Measurements from ENCODE around the gene ZNF576. TPM values are rescaled to one million over a fixed set of nuclear protein-coding genes. Genes with fewer than 3 reads are reported as not detected.
A peak's percentile ranks its signal among the peaks of the same experiment; 100 is the strongest.
"Not testable (repeated sequence)": the region's sequence is repeated elsewhere in the genome, so short reads cannot be mapped to it uniquely, and the experiment has no call there.

The ZNF576 gene, protein sequence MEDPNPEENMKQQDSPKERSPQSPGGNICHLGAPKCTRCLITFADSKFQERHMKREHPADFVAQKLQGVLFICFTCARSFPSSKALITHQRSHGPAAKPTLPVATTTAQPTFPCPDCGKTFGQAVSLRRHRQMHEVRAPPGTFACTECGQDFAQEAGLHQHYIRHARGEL
- 8.8 and 12.6 TPM in 2 replicates for total RNA-seq (2014; rRNA removed; shearing (Covaris generic))

- Histone ChIP-seq H3K36me3 (peaks cover 66% of the 10 kb centered on the region), H3K27ac (peak within 1 kb of the TSS; percentile 97), H3K4me1 (replicated peaks) (peaks cover 24% of the 10 kb centered on the region), H3K4me3 (peak within 1 kb of the TSS; percentile 48), H3K27me3 (replicated peaks) (no peaks in the 10 kb centered on the region), H3K9me3 (replicated peaks) (no peaks in the 10 kb centered on the region)
- peak; percentile 100 for DNase-seq (ENCODE audit: low read depth in 1 of 2, low spot score in 2 of 2)
These were observed at the start of gene ZNF576, which contains the start of gene IRGQ for GRCh38 chr19:43595999-43596841. ZNF576 (plus strand) TSS chr19:43596595; CDS start chr19:43597109, 514 bp downstream. IRGQ (minus strand) TSS chr19:43596134; CDS start chr19:43595338, 796 bp downstream.

DNA sequence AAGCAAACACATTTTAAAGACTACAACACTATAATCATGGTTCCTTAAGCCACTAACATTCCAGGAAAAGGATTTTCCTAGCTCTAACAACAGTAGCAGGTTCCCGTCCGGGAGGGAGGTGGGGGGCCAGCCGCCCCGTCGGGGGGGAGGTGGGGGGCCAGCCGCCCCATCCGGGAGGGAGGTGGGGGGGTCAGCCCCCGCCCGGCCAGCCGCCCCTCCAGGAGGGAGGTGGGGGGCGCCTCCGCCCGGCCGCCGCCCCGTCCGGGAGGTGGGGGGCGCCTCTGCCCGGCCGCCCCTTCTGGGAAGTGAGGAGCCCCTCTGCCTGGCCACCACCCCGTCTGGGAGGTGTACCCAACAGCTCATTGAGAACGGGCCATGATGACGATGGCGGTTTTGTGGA, 48.5 kb upstream of the ZNF576 start:
- peaks cover 54% of the 10 kb centered on the region for H3K36me3 ChIP-seq
- H3K4me3 ChIP-seq; H3K27ac ChIP-seq; H3K4me1 ChIP-seq (replicated peaks); H3K27me3 ChIP-seq (replicated peaks); H3K9me3 ChIP-seq (replicated peaks); DNase-seq (ENCODE audit: low read depth in 1 of 2, low spot score in 2 of 2): not testable (repeated sequence)

DNA sequence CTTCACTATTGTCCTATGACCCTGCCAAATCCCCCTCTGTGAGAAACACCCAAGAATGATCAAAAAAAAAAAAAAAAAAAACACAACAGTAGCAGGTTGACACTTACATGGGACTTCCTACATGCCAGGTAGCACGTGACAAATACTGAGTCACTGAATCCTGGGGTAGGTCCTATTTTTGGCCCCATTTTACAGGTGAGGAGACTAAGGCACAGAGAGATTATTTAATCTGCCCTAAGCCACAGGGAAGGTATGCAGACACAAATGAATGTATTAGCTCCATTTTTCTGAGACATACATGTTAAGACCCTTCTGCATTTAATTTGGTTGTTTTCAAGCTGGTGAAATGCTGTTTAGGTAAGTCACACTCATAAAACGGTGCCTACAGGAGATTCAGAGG, 47.7 kb upstream of the ZNF576 start:
- Histone ChIP-seq H3K27ac (no peak overlapping the region), H3K36me3 (peaks cover 54% of the 10 kb centered on the region), H3K27me3 (replicated peaks) (no peaks in the 10 kb centered on the region), H3K9me3 (replicated peaks) (no peaks in the 10 kb centered on the region), H3K4me1 (replicated peaks) (no peaks in the 10 kb centered on the region), H3K4me3 (no peak overlapping the region)
- no peak for DNase-seq (ENCODE audit: low read depth in 1 of 2, low spot score in 2 of 2)

- DNase-seq (ENCODE audit: low read depth in 1 of 2, low spot score in 2 of 2) = no peak
- Histone ChIP-seq H3K4me3 (no peak overlapping the region), H3K4me1 (replicated peaks) (no peaks in the 10 kb centered on the region), H3K9me3 (replicated peaks) (no peaks in the 10 kb centered on the region), H3K27me3 (replicated peaks) (no peaks in the 10 kb centered on the region), H3K27ac (no peak overlapping the region), H3K36me3 (peaks cover 62% of the 10 kb centered on the region)
These were observed 44.8 kb upstream of the ZNF576 start for GRCh38 chr19:43551399-43552197.

DNA sequence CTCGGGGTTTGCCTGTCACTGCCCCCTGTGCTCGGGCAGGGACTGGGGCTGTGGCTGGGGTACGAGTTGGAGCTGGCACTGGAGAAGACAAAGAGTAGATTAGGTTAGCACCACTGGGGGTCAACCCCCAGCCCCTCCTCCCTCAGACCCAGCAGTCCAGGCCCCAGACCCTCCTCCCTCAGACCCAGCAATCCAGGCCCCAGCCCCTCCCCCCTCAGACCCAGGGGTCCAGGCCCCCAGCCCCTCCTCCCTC, 44.3 kb upstream of the ZNF576 start:
- Histone ChIP-seq H3K4me3 (no peak overlapping the region), H3K27me3 (replicated peaks) (no peaks in the 10 kb centered on the region), H3K4me1 (replicated peaks) (peaks cover 5% of the 10 kb centered on the region), H3K9me3 (replicated peaks) (no peaks in the 10 kb centered on the region), H3K27ac (no peak overlapping the region), H3K36me3 (peaks cover 65% of the 10 kb centered on the region)
- DNase-seq (ENCODE audit: low read depth in 1 of 2, low spot score in 2 of 2) = no peak

DNA sequence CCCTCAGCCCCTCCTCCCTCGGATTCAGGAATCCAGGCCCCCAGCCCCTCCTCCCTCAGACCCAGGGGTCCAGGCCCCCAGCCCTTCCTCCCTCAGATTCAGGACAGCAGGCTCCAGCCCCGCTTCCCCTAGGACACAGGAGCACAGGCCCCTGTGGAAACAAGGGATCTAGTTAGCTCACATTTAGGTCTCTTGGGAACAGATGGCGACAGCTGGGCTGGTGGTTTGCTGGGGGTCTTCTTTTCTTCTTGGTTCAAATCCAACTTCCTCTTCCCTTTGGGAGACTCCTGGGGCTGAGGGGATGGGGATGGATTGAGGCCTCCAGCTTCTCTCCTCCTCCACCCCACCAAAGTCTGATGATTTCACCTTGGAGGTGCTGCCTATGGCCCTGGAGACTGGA, 43.8 kb upstream of the ZNF576 start:
- no peak overlapping the region for H3K4me3 ChIP-seq

GRCh38 chr19:43553656-43554055, 42.7 kb upstream of the ZNF576 start:
- H3K27me3 ChIP-seq (replicated peaks) = no peaks in the 10 kb centered on the region
- no peak overlapping the region for H3K4me3 ChIP-seq
- peaks cover 67% of the 10 kb centered on the region for H3K36me3 ChIP-seq
- H3K9me3 ChIP-seq (replicated peaks) = no peaks in the 10 kb centered on the region
- no peak overlapping the region for H3K27ac ChIP-seq
- H3K4me1 ChIP-seq (replicated peaks) = peaks cover 12% of the 10 kb centered on the region
- DNase-seq (ENCODE audit: low read depth in 1 of 2, low spot score in 2 of 2) = no peak

More for the DNA sequence above, 43.8 kb upstream of the ZNF576 start:
- Histone ChIP-seq H3K36me3 (peaks cover 63% of the 10 kb centered on the region), H3K4me1 (replicated peaks) (peaks cover 7% of the 10 kb centered on the region), H3K27me3 (replicated peaks) (no peaks in the 10 kb centered on the region), H3K9me3 (replicated peaks) (no peaks in the 10 kb centered on the region), H3K27ac (no peak overlapping the region)
- DNase-seq (ENCODE audit: low read depth in 1 of 2, low spot score in 2 of 2) = no peak

GRCh38 chr19:43554317-43554895, 42.0 kb upstream of the ZNF576 start:
- Histone ChIP-seq H3K27ac (no peak overlapping the region), H3K9me3 (replicated peaks) (no peaks in the 10 kb centered on the region), H3K36me3 (peaks cover 65% of the 10 kb centered on the region), H3K4me3 (no peak overlapping the region), H3K4me1 (replicated peaks) (peaks cover 12% of the 10 kb centered on the region), H3K27me3 (replicated peaks) (no peaks in the 10 kb centered on the region)
- DNase-seq (ENCODE audit: low read depth in 1 of 2, low spot score in 2 of 2) = no peak

GRCh38 chr19:43555185-43555770, 41.1 kb upstream of the ZNF576 start:
- Histone ChIP-seq H3K4me3 (no peak overlapping the region), H3K4me1 (replicated peaks) (peaks cover 12% of the 10 kb centered on the region), H3K36me3 (peaks cover 71% of the 10 kb centered on the region), H3K27me3 (replicated peaks) (no peaks in the 10 kb centered on the region), H3K9me3 (replicated peaks) (no peaks in the 10 kb centered on the region), H3K27ac (no peak overlapping the region)
- peak; percentile 54 to 73 for DNase-seq (ENCODE audit: low read depth in 1 of 2, low spot score in 2 of 2)

GRCh38 chr19:43560687-43561086, 35.7 kb upstream of the ZNF576 start:
- Histone ChIP-seq H3K27me3 (replicated peaks) (no peaks in the 10 kb centered on the region), H3K36me3 (peaks cover 62% of the 10 kb centered on the region), H3K4me1 (replicated peaks) (peaks cover 42% of the 10 kb centered on the region), H3K9me3 (replicated peaks) (no peaks in the 10 kb centered on the region), H3K4me3 (no peak overlapping the region), H3K27ac (no peak overlapping the region)
- DNase-seq (ENCODE audit: low read depth in 1 of 2, low spot score in 2 of 2) = peak; percentile 28 to 59

DNA sequence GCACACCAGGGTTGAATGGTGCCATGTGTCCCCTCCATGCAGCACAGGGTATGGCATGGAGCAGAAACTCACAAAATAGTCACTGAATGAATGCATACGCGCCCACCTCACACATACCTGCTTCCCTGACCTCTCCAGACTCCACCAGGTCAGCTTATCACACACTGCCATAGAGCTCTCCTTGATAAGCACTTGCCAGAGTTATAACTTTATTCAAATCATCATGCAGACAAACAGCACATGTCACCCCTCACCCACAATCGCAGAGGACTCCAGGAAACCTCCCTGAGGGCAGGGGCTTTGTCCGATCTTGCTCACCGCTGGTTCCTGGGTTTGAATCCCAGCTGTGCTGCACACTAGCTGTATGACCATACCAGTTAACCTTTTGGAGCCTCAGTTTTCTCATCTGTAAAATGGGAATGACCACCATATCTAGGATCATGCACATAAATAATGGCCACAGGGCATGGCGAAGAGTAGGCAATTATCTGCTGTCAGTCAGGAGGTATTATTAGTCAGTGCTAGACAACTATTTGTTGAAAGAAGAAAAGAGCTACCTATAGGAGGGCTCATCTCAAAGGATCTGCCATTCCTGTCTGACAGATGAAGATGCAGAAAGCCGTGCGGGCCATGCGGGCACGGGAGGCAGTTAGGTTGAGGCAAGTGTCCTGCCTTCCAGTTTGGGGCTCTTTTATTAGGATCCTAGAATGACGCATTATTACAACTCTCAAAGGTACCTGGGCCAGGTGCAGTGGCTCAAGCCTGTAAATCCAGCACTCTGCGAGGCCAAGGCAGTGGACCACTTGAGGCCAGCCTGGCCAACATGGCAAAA, 35.0 kb upstream of the ZNF576 start:
- no peak for DNase-seq (ENCODE audit: low read depth in 1 of 2, low spot score in 2 of 2)
- Histone ChIP-seq H3K27ac (no peak overlapping the region), H3K27me3 (replicated peaks) (no peaks in the 10 kb centered on the region)

GRCh38 chr19:43562226-43562697, 34.1 kb upstream of the ZNF576 start:
- no peak overlapping the region for H3K4me3 ChIP-seq
- no peak for DNase-seq (ENCODE audit: low read depth in 1 of 2, low spot score in 2 of 2)
- H3K27ac ChIP-seq = peak overlapping the region; percentile 69
- peaks cover 51% of the 10 kb centered on the region for H3K36me3 ChIP-seq
- H3K4me1 ChIP-seq (replicated peaks) = peaks cover 36% of the 10 kb centered on the region
- H3K9me3 ChIP-seq (replicated peaks) = no peaks in the 10 kb centered on the region
- no peaks in the 10 kb centered on the region for H3K27me3 ChIP-seq (replicated peaks)

More for the DNA sequence above, 35.0 kb upstream of the ZNF576 start:
- Histone ChIP-seq H3K4me3 (no peak overlapping the region), H3K9me3 (replicated peaks) (no peaks in the 10 kb centered on the region), H3K36me3 (peaks cover 57% of the 10 kb centered on the region), H3K4me1 (replicated peaks) (peaks cover 42% of the 10 kb centered on the region)

Data from SJSA1 (cell line).